HepG2 (cell line): Measurements from ENCODE around the gene ICAM5. TPM values are rescaled to one million over a fixed set of nuclear protein-coding genes. Genes with fewer than 3 reads are reported as not detected.

Source experiments
- AKNA ChIP-seq: sonication (generic); formaldehyde crosslinking; IDR thresholded peaks from 2 replicates; pipeline ENCODE4 v1.4.0; 2020; ENCODE audit warnings: missing genetic modification reagents, borderline replicate concordance
- ATF1 ChIP-seq: IDR thresholded peaks from 2 replicates; pipeline ENCODE4 v1.6.1; 2016; ENCODE audit warnings: mild to moderate bottlenecking, control low read depth
- ATRX ChIP-seq: sonication (generic); formaldehyde crosslinking; IDR thresholded peaks from 2 replicates; pipeline ENCODE4 v1.4.0; 2020; ENCODE audit warnings: missing genetic modification reagents, borderline replicate concordance
- BRCA1 ChIP-seq: sonication (generic); formaldehyde crosslinking; IDR thresholded peaks from 2 replicates; pipeline ENCODE4 v1.4.0; 2020; ENCODE audit warnings: missing genetic modification reagents
- CAMTA2 ChIP-seq: sonication (generic); formaldehyde crosslinking; IDR thresholded peaks from 2 replicates; pipeline ENCODE4 v1.4.0; 2020; ENCODE audit warnings: mild to moderate bottlenecking, missing genetic modification reagents, borderline replicate concordance
- FLYWCH1 ChIP-seq: sonication (generic); formaldehyde crosslinking; IDR thresholded peaks from 2 replicates; pipeline ENCODE4 v1.8.1; 2023; ENCODE audit warnings: mild to moderate bottlenecking, missing genetic modification reagents
- FOXK2 ChIP-seq: fragments of 450-650 bp; IDR thresholded peaks from 2 replicates; pipeline ENCODE4 v1.6.1; 2016
- HOXA5 ChIP-seq: sonication (generic); formaldehyde crosslinking; IDR thresholded peaks from 2 replicates; pipeline ENCODE4 v1.4.0; 2020; ENCODE audit warnings: missing genetic modification reagents
- KAT7 ChIP-seq: IDR thresholded peaks from 2 replicates; pipeline ENCODE4 v1.6.1; 2018; ENCODE audit warnings: borderline replicate concordance, missing compliant biosample characterization
- MTF1 ChIP-seq: sonication (generic); formaldehyde crosslinking; IDR thresholded peaks from 2 replicates; pipeline ENCODE4 v1.5.0; 2020; ENCODE audit warnings: missing genetic modification reagents
- SMARCC2 ChIP-seq: fragments of 450-650 bp; IDR thresholded peaks from 2 replicates; pipeline ENCODE4 v1.6.1; 2017; ENCODE audit warnings: antibody characterized with exemption, mild to moderate bottlenecking
- SSRP1 ChIP-seq: IDR thresholded peaks from 2 replicates; pipeline ENCODE4 v1.6.1; 2016; ENCODE audit warnings: control low read depth
- ZFP36 ChIP-seq: fragments of 150-350 bp; IDR thresholded peaks from 2 replicates; pipeline ENCODE4 v1.6.1; 2018; ENCODE audit warnings: borderline replicate concordance, low read length, low read depth; ENCODE audit not compliant: partially characterized antibody
- ZNF260 ChIP-seq: sonication (generic); formaldehyde crosslinking; IDR thresholded peaks from 2 replicates; pipeline ENCODE4 v1.4.0; 2020; ENCODE audit warnings: missing genetic modification reagents, low read depth, mild to moderate bottlenecking, borderline replicate concordance
- ZNF431 ChIP-seq: sonication (generic); formaldehyde crosslinking; IDR thresholded peaks from 2 replicates; pipeline ENCODE4 v1.9.0; 2022; ENCODE audit warnings: missing genetic modification reagents, low read depth, mild to moderate bottlenecking, borderline replicate concordance
- ZNF644 ChIP-seq: IDR thresholded peaks from 2 replicates; pipeline ENCODE4 v1.6.1; 2016; ENCODE audit warnings: low read depth
- ZNF660 ChIP-seq: sonication (generic); formaldehyde crosslinking; IDR thresholded peaks from 2 replicates; pipeline ENCODE4 v1.5.1; 2020; ENCODE audit warnings: mild to moderate bottlenecking, low read depth, missing genetic modification reagents, borderline replicate concordance
- ZNF724P ChIP-seq: sonication (generic); formaldehyde crosslinking; IDR thresholded peaks from 2 replicates; pipeline ENCODE4 v1.8.0; 2022; ENCODE audit warnings: missing genetic modification reagents, borderline replicate concordance
- ZNF878 ChIP-seq: sonication (generic); formaldehyde crosslinking; IDR thresholded peaks from 2 replicates; pipeline ENCODE4 v1.8.1; 2023; ENCODE audit warnings: mild to moderate bottlenecking, missing genetic modification reagents, moderate library complexity
- polyA plus RNA-seq, 8 experiments: library from polyadenylated mRNA; depleted of rRNA in 3 of 8; stranded (reverse) in 7 of 8; unstranded in 1 of 8; fragments of >200 nt; fragmentation: Illumina TruSeq in 4 of 8; extraction: Trizol in 4 of 8; gene quantifications; 2 replicates each; pipeline versions ENCODE4 v1.2.1 to v1.2.3, GENCODE V29; 2011 to 2016; ENCODE audit warnings: low read depth in 4 of 8, missing spikeins in 1 of 8, mixed read lengths in 1 of 8; ENCODE audit not compliant: insufficient read depth in 1 of 8
- total RNA-seq, 5 experiments: library from RNA; depleted of rRNA; stranded (reverse); fragments of >200 nt; fragmentation: Illumina TruSeq; extraction: Trizol; gene quantifications; 2 replicates each; pipeline ENCODE4 v1.2.3, GENCODE V29; 2016; ENCODE audit warnings: low read depth in 1 of 5
- TF ChIP-seq, protein P1 (sequence below): IDR thresholded peaks from 2 replicates; pipeline ENCODE4 v1.6.1; 2016; ENCODE audit warnings: mild to moderate bottlenecking, missing biosample characterization, missing genetic modification reagents
- TF ChIP-seq, protein P2 (sequence below): sonication (generic); formaldehyde crosslinking; IDR thresholded peaks from 2 replicates; pipeline ENCODE4 v1.4.0; 2020; ENCODE audit warnings: missing genetic modification reagents
- TF ChIP-seq, protein P3 (sequence below): sonication (generic); formaldehyde crosslinking; IDR thresholded peaks from 2 replicates; pipeline ENCODE4 v1.9.0; 2022; ENCODE audit warnings: missing genetic modification reagents, mild to moderate bottlenecking, borderline replicate concordance

Gene ICAM5
- total and polyA plus RNA-seq, 2 of the 13 experiments (the other 11 are each of a cell fraction or from before 2014, with no cell fraction given): 0.46 to 1.6 TPM

DNA sequence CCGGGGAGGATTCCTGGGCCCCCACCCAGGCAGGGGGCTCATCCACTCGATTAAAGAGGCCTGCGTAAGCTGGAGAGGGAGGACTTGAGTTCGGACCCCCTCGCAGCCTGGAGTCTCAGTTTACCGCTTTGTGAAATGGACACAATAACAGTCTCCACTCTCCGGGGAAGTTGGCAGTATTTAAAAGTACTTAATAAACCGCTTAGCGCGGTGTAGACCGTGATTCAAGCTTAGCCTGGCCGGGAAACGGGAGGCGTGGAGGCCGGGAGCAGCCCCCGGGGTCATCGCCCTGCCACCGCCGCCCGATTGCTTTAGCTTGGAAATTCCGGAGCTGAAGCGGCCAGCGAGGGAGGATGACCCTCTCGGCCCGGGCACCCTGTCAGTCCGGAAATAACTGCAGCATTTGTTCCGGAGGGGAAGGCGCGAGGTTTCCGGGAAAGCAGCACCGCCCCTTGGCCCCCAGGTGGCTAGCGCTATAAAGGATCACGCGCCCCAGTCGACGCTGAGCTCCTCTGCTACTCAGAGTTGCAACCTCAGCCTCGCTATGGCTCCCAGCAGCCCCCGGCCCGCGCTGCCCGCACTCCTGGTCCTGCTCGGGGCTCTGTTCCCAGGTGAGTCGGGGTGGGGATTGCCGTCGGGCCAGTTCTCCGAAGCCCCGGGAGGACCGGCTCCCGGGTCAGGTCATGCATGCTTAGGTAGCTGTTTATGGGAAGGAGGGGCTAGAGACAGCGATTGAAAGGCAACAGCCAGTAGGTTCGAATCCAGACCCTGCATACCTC is 18.9 kb upstream of the ICAM5 start, which contains the start of gene ICAM1 (continued):
- TF ChIP-seq ZNF660 (CRISPR knock-in tag) (no peak), ZNF431 (CRISPR knock-in tag) (0 out of 2 replicates have a peak, but pooled peaks have one; percentile 62), ATF1 (CRISPR knock-in tag) (0 out of 2 replicates have a peak, but pooled peaks have one; percentile 16), SMARCC2 (no peak), ZFP36 (no peak), ATRX (CRISPR knock-in tag) (no peak), AKNA (CRISPR knock-in tag) (no peak), KAT7 (CRISPR knock-in tag) (no peak), MTF1 (CRISPR knock-in tag) (no peak), ZNF260 (no peak), HOXA5 (no peak), ZNF644 (CRISPR knock-in tag) (no peak), ZNF878 (CRISPR knock-in tag) (peak; percentile 96), FOXK2 (no peak), FLYWCH1 (peak; percentile 84; the same call in 1 of the 2 replicates), CAMTA2 (CRISPR knock-in tag) (peak; percentile 57; the same call in 1 of the 2 replicates), SSRP1 (CRISPR knock-in tag) (no peak), BRCA1 (no peak; the same call in 1 of the 2 replicates), ZNF724P (CRISPR knock-in tag) (no peak)
- TF ChIP-seq, protein P1, sequence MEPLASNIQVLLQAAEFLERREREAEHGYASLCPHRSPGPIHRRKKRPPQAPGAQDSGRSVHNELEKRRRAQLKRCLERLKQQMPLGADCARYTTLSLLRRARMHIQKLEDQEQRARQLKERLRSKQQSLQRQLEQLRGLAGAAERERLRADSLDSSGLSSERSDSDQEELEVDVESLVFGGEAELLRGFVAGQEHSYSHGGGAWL (CRISPR knock-in tag): peak; percentile 94
- TF ChIP-seq, protein P2, sequence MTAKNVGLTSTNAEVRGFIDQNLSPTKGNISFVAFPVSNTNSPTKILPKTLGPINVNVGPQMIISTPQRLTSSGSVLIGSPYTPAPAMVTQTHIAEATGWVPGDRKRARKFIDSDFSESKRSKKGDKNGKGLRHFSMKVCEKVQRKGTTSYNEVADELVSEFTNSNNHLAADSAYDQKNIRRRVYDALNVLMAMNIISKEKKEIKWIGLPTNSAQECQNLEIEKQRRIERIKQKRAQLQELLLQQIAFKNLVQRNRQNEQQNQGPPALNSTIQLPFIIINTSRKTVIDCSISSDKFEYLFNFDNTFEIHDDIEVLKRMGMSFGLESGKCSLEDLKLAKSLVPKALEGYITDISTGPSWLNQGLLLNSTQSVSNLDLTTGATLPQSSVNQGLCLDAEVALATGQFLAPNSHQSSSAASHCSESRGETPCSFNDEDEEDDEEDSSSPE: peak; percentile 89
- TF ChIP-seq, protein P3, sequence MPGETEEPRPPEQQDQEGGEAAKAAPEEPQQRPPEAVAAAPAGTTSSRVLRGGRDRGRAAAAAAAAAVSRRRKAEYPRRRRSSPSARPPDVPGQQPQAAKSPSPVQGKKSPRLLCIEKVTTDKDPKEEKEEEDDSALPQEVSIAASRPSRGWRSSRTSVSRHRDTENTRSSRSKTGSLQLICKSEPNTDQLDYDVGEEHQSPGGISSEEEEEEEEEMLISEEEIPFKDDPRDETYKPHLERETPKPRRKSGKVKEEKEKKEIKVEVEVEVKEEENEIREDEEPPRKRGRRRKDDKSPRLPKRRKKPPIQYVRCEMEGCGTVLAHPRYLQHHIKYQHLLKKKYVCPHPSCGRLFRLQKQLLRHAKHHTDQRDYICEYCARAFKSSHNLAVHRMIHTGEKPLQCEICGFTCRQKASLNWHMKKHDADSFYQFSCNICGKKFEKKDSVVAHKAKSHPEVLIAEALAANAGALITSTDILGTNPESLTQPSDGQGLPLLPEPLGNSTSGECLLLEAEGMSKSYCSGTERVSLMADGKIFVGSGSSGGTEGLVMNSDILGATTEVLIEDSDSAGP: peak; percentile 90
